ENCODE results near the gene ZMYM4.

Gene ZMYM4

GRCh38 chr1:35345439-35345981 lies 77.0 kb downstream of the ZMYM4 start:
- TF ChIP-seq, protein P1, sequence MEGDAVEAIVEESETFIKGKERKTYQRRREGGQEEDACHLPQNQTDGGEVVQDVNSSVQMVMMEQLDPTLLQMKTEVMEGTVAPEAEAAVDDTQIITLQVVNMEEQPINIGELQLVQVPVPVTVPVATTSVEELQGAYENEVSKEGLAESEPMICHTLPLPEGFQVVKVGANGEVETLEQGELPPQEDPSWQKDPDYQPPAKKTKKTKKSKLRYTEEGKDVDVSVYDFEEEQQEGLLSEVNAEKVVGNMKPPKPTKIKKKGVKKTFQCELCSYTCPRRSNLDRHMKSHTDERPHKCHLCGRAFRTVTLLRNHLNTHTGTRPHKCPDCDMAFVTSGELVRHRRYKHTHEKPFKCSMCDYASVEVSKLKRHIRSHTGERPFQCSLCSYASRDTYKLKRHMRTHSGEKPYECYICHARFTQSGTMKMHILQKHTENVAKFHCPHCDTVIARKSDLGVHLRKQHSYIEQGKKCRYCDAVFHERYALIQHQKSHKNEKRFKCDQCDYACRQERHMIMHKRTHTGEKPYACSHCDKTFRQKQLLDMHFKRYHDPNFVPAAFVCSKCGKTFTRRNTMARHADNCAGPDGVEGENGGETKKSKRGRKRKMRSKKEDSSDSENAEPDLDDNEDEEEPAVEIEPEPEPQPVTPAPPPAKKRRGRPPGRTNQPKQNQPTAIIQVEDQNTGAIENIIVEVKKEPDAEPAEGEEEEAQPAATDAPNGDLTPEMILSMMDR (IDR thresholded peaks at IDR 0.05), result no peak

GRCh38 chr1:35350872-35351271 lies 82.4 kb downstream of the ZMYM4 start:
- TF ChIP-seq, protein P1 (IDR thresholded peaks at IDR 0.05), result no peak

DNA sequence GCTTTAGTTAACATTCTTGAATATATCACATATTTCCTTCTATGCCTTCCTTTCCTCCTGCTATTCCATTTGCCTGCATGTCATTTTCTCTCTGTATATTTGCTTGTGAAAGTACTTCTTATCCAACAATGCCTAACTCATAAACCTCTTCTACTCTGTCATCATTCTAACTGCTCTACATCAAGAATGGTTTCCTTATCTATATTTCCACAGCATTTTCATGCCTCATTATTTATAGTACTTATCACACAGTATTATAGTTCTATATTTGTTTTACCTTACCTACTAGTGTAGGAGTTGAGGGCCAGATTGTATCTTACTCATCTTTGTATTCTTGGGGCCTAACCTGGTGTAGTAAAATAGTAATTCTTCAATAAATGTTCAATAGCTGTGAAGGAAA lies 91.5 kb downstream of the ZMYM4 start:
- TF ChIP-seq, protein P1 (IDR thresholded peaks at IDR 0.05), result no peak

GRCh38 chr1:35361638-35362037 lies 93.1 kb downstream of the ZMYM4 start:
- TF ChIP-seq, protein P1 (IDR thresholded peaks at IDR 0.05), result no peak

GRCh38 chr1:35364741-35365140 lies 96.2 kb downstream of the ZMYM4 start:
- TF ChIP-seq, protein P1 (IDR thresholded peaks at IDR 0.05), result no peak

GRCh38 chr1:35367914-35368313 lies 99.4 kb downstream of the ZMYM4 start:
- TF ChIP-seq, protein P1 (IDR thresholded peaks at IDR 0.05), result no peak

- TF ChIP-seq, protein P1 (IDR thresholded peaks at IDR 0.05), result no peak
These were observed 101.6 kb downstream of the ZMYM4 start for GRCh38 chr1:35369922-35370671.
